Testis (tissue), 3 donors: ENCODE results near the gene TRMT61B. TPM values are rescaled to one million over a fixed set of nuclear protein-coding genes. Genes with fewer than 3 reads are reported as not detected.

Experiments
- DNase-seq: peaks from one replicate; pipeline ENCODE4 v3.0.0-alpha.2; 2019
- H3K27ac ChIP-seq, 2 donors: fragments of 200-600 bp; sonication (generic); one replicate each; pipeline ENCODE4 v1.5.1; 2019
- H3K27me3 ChIP-seq: fragments of 200-600 bp; sonication (generic); one replicate; pipeline ENCODE4 v1.5.1; 2019
- H3K36me3 ChIP-seq: fragments of 200-600 bp; sonication (generic); one replicate; pipeline ENCODE4 v1.5.1; 2017; ENCODE audit warnings: low read depth; ENCODE audit errors: missing control alignments
- H3K4me1 ChIP-seq: fragments of 200-600 bp; sonication (generic); one replicate; pipeline ENCODE4 v1.5.1; 2019
- H3K4me3 ChIP-seq, 2 donors: fragments of 200-600 bp; sonication (generic); one replicate each; pipeline ENCODE4 v1.5.1; 2017 to 2019
- H3K9me3 ChIP-seq: fragments of 200-600 bp; sonication (generic); one replicate; pipeline ENCODE4 v1.5.1; 2017
- CTCF ChIP-seq, 3 experiments: fragments of 450-650 bp in 2 of 3; fragments of 200-600 bp in 1 of 3; sonication (generic) in 1 of 3; IDR thresholded peaks; one replicate each; pipeline ENCODE4 v1.5.1; 2016 to 2019; ENCODE audit warnings: antibody characterized with exemption in 3 of 3, mild to moderate bottlenecking in 2 of 3, moderate library complexity in 1 of 3
- POLR2A ChIP-seq: fragments of 450-650 bp; IDR thresholded peaks from one replicate; pipeline ENCODE4 v1.6.1; 2017; ENCODE audit warnings: antibody characterized with exemption, mild to moderate bottlenecking, moderate library complexity
- WGBS, 2 donors: methylation state at CpG; one replicate each; pipeline ENCODE4 v1.1.5; 2018; 5-methylcytosine and 5-hydroxymethylcytosine counted together
- intact Hi-C: fragments of 100-400 bp; cut with DNase I; formaldehyde crosslinking; loops from one replicate; pipeline ENCODE4 v1.15.1; 2023; ENCODE audit warnings: low total_unique reads
- polyA plus RNA-seq: library from polyadenylated mRNA; stranded (reverse); fragments of 350-450 nt; fragmentation: Illumina TruSeq; extraction: RNeasy Lipid Tissue Mini Kit (QIAGEN cat#74804); gene quantifications from one replicate; pipeline ENCODE4 v1.2.3, GENCODE V29; 2014; ENCODE audit warnings: low read depth, low replicate concordance; ENCODE audit not compliant: insufficient read depth
- small RNA-seq, 2 donors: library from RNA; depleted of rRNA; stranded (forward); fragments of <200 nt; gene quantifications; one replicate each; pipeline ENCODE3, GENCODE V24; 2016
- total RNA-seq, 2 donors: library from RNA; depleted of rRNA; stranded (reverse); fragments of >200 nt; gene quantifications; one replicate each; pipeline ENCODE4 v1.2.3, GENCODE V29; 2016

Gene TRMT61B
- total and polyA plus RNA-seq, 3 donors from 2014 or later = 11.1 to 14.6 (median 13.4) TPM

GRCh38 chr2:28810384-28811285 is 59.5 kb downstream of the TRMT61B start, which contains the start of gene SPDYA:
SPDYA (plus strand) TSS chr2:28810834; CDS start chr2:28816015, 5,181 bp downstream.
- peak; percentile 87 for DNase-seq
- intact Hi-C loops = no loop called here
- no peaks in the 10 kb centered on the region for H3K36me3 ChIP-seq
- H3K4me1 ChIP-seq = peaks cover 9% of the 10 kb centered on the region
- H3K27me3 ChIP-seq = no peaks in the 10 kb centered on the region
- H3K9me3 ChIP-seq = no peaks in the 10 kb centered on the region
- no peak for TF ChIP-seq POLR2A
- TF ChIP-seq CTCF (IDR thresholded peaks at IDR 0.05) = no peak
- peak within 1 kb of the TSS; percentile 55 to 67 for H3K27ac ChIP-seq
- peak within 1 kb of the TSS; percentile 67 to 70 for H3K4me3 ChIP-seq
- WGBS, 2 donors = 1 to 4% methylated on average over 21 to 93 of the region's 97 CpGs

DNA sequence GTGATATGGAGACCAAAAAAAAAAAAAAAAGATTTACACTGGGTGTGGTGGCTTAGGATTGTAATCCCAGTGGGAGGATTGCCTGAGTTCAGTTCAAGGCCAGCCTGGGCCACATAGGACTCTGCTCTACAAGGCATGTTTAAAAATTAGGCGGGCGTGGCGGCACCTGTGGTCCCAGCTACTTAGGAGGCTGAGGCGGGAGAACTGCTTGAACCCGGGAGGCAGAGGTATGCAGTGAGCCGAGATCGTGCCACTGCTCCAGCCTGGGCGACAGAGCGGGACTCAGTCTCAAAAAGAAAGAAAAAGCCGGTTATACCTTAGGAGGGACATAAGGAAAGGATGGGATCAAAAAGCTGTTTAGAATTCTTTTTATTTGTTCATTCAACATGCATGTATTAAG is 60.2 kb downstream of the TRMT61B start:
- intact Hi-C loops = no loop called here
- H3K36me3 ChIP-seq = no peaks in the 10 kb centered on the region
- no peak for DNase-seq
- peaks cover 9% of the 10 kb centered on the region for H3K4me1 ChIP-seq
- peak overlapping the region; percentile 67 to 70 for H3K4me3 ChIP-seq
- H3K27ac ChIP-seq = peak overlapping the region; percentile 24 to 55
- WGBS, 2 donors = 39 to 59% methylated on average over 10 of the region's 10 CpGs
- H3K9me3 ChIP-seq = no peaks in the 10 kb centered on the region
- no peak for TF ChIP-seq CTCF (IDR thresholded peaks at IDR 0.05)
- TF ChIP-seq POLR2A = no peak
- H3K27me3 ChIP-seq = no peaks in the 10 kb centered on the region

- TF ChIP-seq POLR2A (no peak), CTCF (IDR thresholded peaks at IDR 0.05) (no peak)
- intact Hi-C loops = no loop called here
- Histone ChIP-seq H3K4me1 (no peaks in the 10 kb centered on the region), H3K27me3 (no peaks in the 10 kb centered on the region), H3K36me3 (no peaks in the 10 kb centered on the region), H3K27ac (peak overlapping the region in 1 of 2 donors; percentile 15), H3K4me3 (no peak overlapping the region), H3K9me3 (no peaks in the 10 kb centered on the region)
- 67 to 74% methylated on average over 4 of the region's 4 CpGs for WGBS, 2 donors
- DNase-seq = no peak
Observed at GRCh38 chr2:28802975-28803429, 67.1 kb downstream of the TRMT61B start.

DNA sequence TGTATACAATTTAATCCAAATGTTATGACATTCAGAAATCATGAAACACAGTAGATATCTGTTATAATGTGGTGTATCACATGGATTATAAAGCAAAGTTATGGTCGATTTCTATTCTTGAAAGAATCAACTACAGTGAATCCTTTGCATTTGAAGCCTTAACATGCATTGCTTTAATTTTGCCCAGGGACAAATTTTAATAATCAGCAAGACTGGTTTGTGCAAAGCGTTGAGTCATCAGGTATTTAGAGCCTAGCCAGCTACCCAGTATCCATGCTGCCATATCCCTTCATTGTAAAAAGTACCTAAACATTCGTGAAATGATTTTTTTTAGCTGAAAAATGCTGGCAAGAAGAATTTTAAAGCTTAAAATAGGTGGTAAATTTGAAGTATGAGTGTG is 68.4 kb downstream of the TRMT61B start:
- intact Hi-C loops = no loop called here
- no peak for DNase-seq
- Histone ChIP-seq H3K4me1 (no peaks in the 10 kb centered on the region), H3K27me3 (no peaks in the 10 kb centered on the region), H3K27ac (no peak overlapping the region), H3K36me3 (no peaks in the 10 kb centered on the region), H3K9me3 (no peaks in the 10 kb centered on the region), H3K4me3 (no peak overlapping the region)
- no peak for TF ChIP-seq CTCF (IDR thresholded peaks at IDR 0.05)
- no peak for TF ChIP-seq POLR2A
- 83 to 88% methylated on average over 3 of the region's 3 CpGs for WGBS, 2 donors

Small RNA genes within 50 kb of the gene (small RNA-seq; reads per million reads assigned to genes)
- 460 to 771 reads per million in 2 donors for gene SNORD92

Other genes with a start within 250 kb of the TRMT61B start
- 100 to 1,000 TPM; 175 to 204 TPM for gene PPP1CB, start 118.5 kb downstream of the TRMT61B start, total RNA-seq
- gene PPP1CB, start 118.5 kb downstream of the TRMT61B start, polyA plus RNA-seq = 84.8 TPM
- 10 to 100 TPM; 28.7 to 40.9 TPM for gene SPDYA, start 59.5 kb downstream of the TRMT61B start, total RNA-seq
- gene SPDYA, start 59.5 kb downstream of the TRMT61B start, polyA plus RNA-seq = 93.7 TPM
- gene WDR43, start 24.4 kb upstream of the TRMT61B start, total RNA-seq = 10 to 100 TPM; 52.0 to 58.2 TPM
- 52.7 TPM for gene WDR43, start 24.4 kb upstream of the TRMT61B start, polyA plus RNA-seq
- gene TOGARAM2, start 111.0 kb upstream of the TRMT61B start, total RNA-seq = 1 to 10 TPM; 2.1 to 3.5 TPM
- 5.2 TPM for gene TOGARAM2, start 111.0 kb upstream of the TRMT61B start, polyA plus RNA-seq
- gene PCARE, start 204.2 kb upstream of the TRMT61B start, total RNA-seq = 1 to 10 TPM in 1 of 2 donors, under 1 TPM in 1; 0.06 to 1.0 TPM
- gene PCARE, start 204.2 kb upstream of the TRMT61B start, polyA plus RNA-seq = 0.76 TPM
- 10 to 100 TPM; 38.2 to 54.3 TPM for gene CLIP4, start 245.1 kb upstream of the TRMT61B start, total RNA-seq
- gene CLIP4, start 245.1 kb upstream of the TRMT61B start, polyA plus RNA-seq = 43.1 TPM